ENCODE measurements around the gene SPAG7. TPM values are rescaled to one million over a fixed set of nuclear protein-coding genes. Genes with fewer than 3 reads are reported as not detected.

The SPAG7 gene
- polyA plus RNA-seq (2013, experiment 1 of 2), result 65.0 TPM
- polyA plus RNA-seq (2013, experiment 2 of 2), result 63.7 TPM

DNA sequence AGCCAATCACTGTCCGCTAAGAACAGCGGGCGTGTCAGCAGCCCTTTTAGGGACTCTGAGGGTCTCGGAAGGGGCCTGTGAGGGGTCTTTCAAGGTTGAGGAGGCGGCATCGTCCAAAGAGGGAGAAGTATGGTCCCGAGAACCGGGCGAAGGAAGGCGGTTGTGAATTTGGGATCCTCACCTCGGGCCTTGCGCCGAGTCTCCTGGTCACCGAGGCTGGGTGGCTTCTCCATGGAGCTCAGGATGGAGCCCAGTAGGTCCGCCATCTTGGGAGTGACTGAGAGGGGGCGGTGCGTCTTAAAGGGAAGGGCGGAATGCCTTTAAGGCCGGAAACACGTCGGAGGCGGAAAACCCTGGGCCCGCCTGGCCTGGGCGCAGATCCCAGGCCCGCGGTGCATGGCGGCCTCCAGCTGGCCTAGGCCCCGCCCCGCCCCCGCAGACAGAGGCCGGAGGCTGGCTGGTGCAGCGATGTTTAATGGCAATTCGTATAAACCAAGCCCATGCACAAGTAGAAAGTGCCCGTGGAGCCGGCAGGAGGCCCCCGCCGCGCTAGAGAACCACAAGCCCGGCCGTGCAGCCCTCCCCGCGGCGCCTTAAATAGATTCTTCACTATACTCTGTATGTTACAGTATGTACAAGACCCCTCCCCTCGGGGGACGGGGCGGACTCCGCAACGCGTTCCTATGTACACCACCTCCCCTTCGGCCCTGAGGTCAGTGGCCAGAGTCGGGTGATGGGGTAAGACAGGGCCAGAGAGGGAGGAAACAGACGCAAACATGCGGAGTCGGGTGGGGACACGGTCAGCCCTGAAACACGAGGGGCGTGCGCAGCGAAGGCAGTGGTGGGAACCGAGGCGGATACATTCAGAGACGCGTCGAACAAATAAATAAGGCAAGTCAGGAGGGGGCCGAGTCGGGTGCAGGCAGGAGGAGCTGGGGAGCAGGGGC is at the start of gene SPAG7:
TSS of gene SPAG7 (minus strand) at position 279 of the 947 bp plus-strand sequence. CDS start at position 266, 13 bp downstream.
- Histone ChIP-seq H2BK120ac (ENCODE audit: low read depth, low read length) (peak within 1 kb of the TSS; percentile 45), H3K79me1 (ENCODE audit: low read length) (peaks cover 10% of the 10 kb centered on the region), H4K8ac (ENCODE audit: low read depth, low read length) (no peak within 1 kb of the TSS), H2AK5ac (ENCODE audit: low read length) (peak within 1 kb of the TSS; percentile 68), H3K18ac (ENCODE audit: low read length) (peak within 1 kb of the TSS; percentile 94), H3K4me2 (ENCODE audit: low read length) (peak within 1 kb of the TSS; percentile 91), H4K5ac (ENCODE audit: low read length) (no peak within 1 kb of the TSS), H3K4ac (ENCODE audit: low read depth, low read length) (peak within 1 kb of the TSS; percentile 75), H3K27ac (ENCODE audit: low read depth, low read length) (peak within 1 kb of the TSS; percentile 97), H3K23ac (ENCODE audit: low read length) (peak within 1 kb of the TSS; percentile 81), H3K79me2 (ENCODE audit: control insufficient read depth, insufficient read depth, low read length) (peaks cover 6% of the 10 kb centered on the region), H3K9ac (ENCODE audit: low read length) (peak within 1 kb of the TSS; percentile 94), H2BK5ac (ENCODE audit: low read length) (peak within 1 kb of the TSS; percentile 96), H3K56ac (ENCODE audit: low read length) (peak within 1 kb of the TSS; percentile 99), H3K27me3 (ENCODE audit: insufficient read depth, low read length, poor library complexity) (no peaks in the 10 kb centered on the region), H3K4me3 (ENCODE audit: low read length) (peak within 1 kb of the TSS; percentile 83), H3K4me1 (ENCODE audit: control insufficient read depth, low read depth, low read length) (peaks cover 4% of the 10 kb centered on the region), H3K36me3 (ENCODE audit: control insufficient read depth, insufficient read depth, low read length) (no peaks in the 10 kb centered on the region), H2BK15ac (replicated peaks; ENCODE audit: low read depth) (no peak within 1 kb of the TSS)
- WGBS (ENCODE audit: extremely low coverage, insufficient coverage, low lambda C conversion rate), result no CpG with 5 or more reads among the region's 66 CpGs
- peak; percentile 97 for DNase-seq

GRCh38 chr17:5014357-5014756 is 46.7 kb upstream of the SPAG7 start:
- Histone ChIP-seq H3K4me3 (ENCODE audit: low read length) (no peak overlapping the region), H3K27me3 (ENCODE audit: insufficient read depth, low read length, poor library complexity) (no peaks in the 10 kb centered on the region), H2AK5ac (ENCODE audit: low read length) (no peak overlapping the region), H3K23ac (ENCODE audit: low read length) (no peak overlapping the region), H3K36me3 (ENCODE audit: control insufficient read depth, insufficient read depth, low read length) (peaks cover 5% of the 10 kb centered on the region), H3K18ac (ENCODE audit: low read length) (no peak overlapping the region), H2BK5ac (ENCODE audit: low read length) (no peak overlapping the region), H3K4ac (ENCODE audit: low read depth, low read length) (no peak overlapping the region), H3K56ac (ENCODE audit: low read length) (no peak overlapping the region), H3K27ac (ENCODE audit: low read depth, low read length) (no peak overlapping the region), H2BK120ac (ENCODE audit: low read depth, low read length) (no peak overlapping the region), H4K5ac (ENCODE audit: low read length) (no peak overlapping the region), H3K9ac (ENCODE audit: low read length) (no peak overlapping the region), H4K8ac (ENCODE audit: low read depth, low read length) (no peak overlapping the region), H3K79me1 (ENCODE audit: low read length) (no peaks in the 10 kb centered on the region), H3K4me2 (ENCODE audit: low read length) (no peak overlapping the region), H3K4me1 (ENCODE audit: control insufficient read depth, low read depth, low read length) (no peaks in the 10 kb centered on the region), H2BK15ac (replicated peaks; ENCODE audit: low read depth) (no peak overlapping the region), H3K79me2 (ENCODE audit: control insufficient read depth, insufficient read depth, low read length) (no peaks in the 10 kb centered on the region)
- DNase-seq, result no peak
- WGBS (ENCODE audit: extremely low coverage, insufficient coverage, low lambda C conversion rate), result no CpG with 5 or more reads among the region's 4 CpGs

DNA sequence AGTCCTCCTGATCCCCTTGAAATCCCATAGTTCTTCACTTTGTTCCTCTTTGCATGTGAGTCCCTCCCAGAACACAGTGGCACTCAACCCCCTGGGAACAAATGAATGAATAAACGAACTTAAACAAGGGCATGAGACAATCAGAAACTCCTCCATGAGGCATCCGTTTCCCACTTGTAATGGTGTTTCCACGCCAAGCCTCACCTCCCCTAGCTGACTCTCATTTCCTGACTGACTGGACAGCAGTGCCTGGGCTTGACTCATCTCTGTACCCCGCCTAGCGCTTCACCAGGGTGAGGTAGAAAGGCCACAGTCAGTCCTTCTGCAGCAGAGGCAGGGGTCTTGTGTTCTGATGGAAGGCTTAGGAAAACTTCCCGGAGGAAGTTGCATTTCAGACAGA is 44.3 kb upstream of the SPAG7 start:
- no peak for DNase-seq
- WGBS (ENCODE audit: extremely low coverage, insufficient coverage, low lambda C conversion rate), result no CpG with 5 or more reads among the region's 6 CpGs
- H3K36me3 ChIP-seq (ENCODE audit: control insufficient read depth, insufficient read depth, low read length), result peaks cover 17% of the 10 kb centered on the region

DNA sequence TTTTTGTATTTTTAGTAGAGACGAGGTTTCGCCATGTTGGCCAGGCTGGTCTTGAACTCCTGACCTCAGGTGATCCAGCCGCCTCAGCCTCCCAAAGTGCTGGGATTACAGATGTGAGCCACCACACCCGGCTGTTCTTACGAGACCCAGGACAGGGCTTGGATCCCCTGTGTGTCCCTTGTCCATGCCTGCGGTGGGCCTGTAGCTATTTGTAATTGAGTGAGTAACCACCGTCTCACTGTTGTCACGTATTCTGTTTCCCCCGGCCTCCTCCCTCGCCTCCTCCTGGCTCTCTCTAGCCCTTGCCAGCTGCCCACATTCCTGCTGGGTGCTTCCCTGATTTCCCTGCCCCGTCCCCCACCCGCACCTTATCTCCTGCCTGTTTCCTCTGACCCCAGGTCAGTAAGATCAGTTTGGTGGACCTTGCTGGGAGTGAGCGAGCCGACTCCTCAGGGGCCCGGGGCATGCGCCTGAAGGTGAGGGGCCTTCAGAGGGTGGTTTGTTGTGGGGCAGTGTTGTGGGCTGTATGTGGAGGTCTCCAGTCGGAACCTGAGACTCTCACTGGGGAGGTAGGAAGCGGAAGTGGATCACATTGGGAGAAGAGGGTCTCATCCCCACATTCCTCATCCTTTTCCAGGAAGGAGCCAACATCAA is 35.7 kb upstream of the SPAG7 start:
- H3K4me3 ChIP-seq (ENCODE audit: low read length), result no peak overlapping the region
- H3K79me1 ChIP-seq (ENCODE audit: low read length), result peaks cover 17% of the 10 kb centered on the region
- peaks cover 38% of the 10 kb centered on the region for H3K36me3 ChIP-seq (ENCODE audit: control insufficient read depth, insufficient read depth, low read length)
- no peak overlapping the region for H2BK5ac ChIP-seq (ENCODE audit: low read length)
- no peak overlapping the region for H3K9ac ChIP-seq (ENCODE audit: low read length)
- no peak for DNase-seq
- no peak overlapping the region for H4K5ac ChIP-seq (ENCODE audit: low read length)
- H2BK120ac ChIP-seq (ENCODE audit: low read depth, low read length), result no peak overlapping the region
- no peak overlapping the region for H4K8ac ChIP-seq (ENCODE audit: low read depth, low read length)
- no peak overlapping the region for H3K23ac ChIP-seq (ENCODE audit: low read length)
- no peak overlapping the region for H3K27ac ChIP-seq (ENCODE audit: low read depth, low read length)
- H3K56ac ChIP-seq (ENCODE audit: low read length), result no peak overlapping the region
- WGBS (ENCODE audit: extremely low coverage, insufficient coverage, low lambda C conversion rate), result no CpG with 5 or more reads among the region's 18 CpGs
- H3K4me1 ChIP-seq (ENCODE audit: control insufficient read depth, low read depth, low read length), result peaks cover 2% of the 10 kb centered on the region
- no peak overlapping the region for H3K4ac ChIP-seq (ENCODE audit: low read depth, low read length)
- H3K27me3 ChIP-seq (ENCODE audit: insufficient read depth, low read length, poor library complexity), result no peaks in the 10 kb centered on the region
- H3K4me2 ChIP-seq (ENCODE audit: low read length), result no peak overlapping the region
- no peak overlapping the region for H2AK5ac ChIP-seq (ENCODE audit: low read length)
- no peak overlapping the region for H2BK15ac ChIP-seq (replicated peaks; ENCODE audit: low read depth)
- H3K18ac ChIP-seq (ENCODE audit: low read length), result no peak overlapping the region
- peaks cover 19% of the 10 kb centered on the region for H3K79me2 ChIP-seq (ENCODE audit: control insufficient read depth, insufficient read depth, low read length)

More for the DNA sequence above, 44.3 kb upstream of the SPAG7 start:
- Histone ChIP-seq H3K56ac (ENCODE audit: low read length) (no peak overlapping the region), H2BK5ac (ENCODE audit: low read length) (no peak overlapping the region), H3K27me3 (ENCODE audit: insufficient read depth, low read length, poor library complexity) (no peaks in the 10 kb centered on the region), H3K18ac (ENCODE audit: low read length) (no peak overlapping the region), H4K5ac (ENCODE audit: low read length) (no peak overlapping the region), H2AK5ac (ENCODE audit: low read length) (no peak overlapping the region), H3K4me3 (ENCODE audit: low read length) (no peak overlapping the region), H3K79me1 (ENCODE audit: low read length) (no peaks in the 10 kb centered on the region), H2BK120ac (ENCODE audit: low read depth, low read length) (no peak overlapping the region), H3K4me2 (ENCODE audit: low read length) (no peak overlapping the region), H4K8ac (ENCODE audit: low read depth, low read length) (no peak overlapping the region), H3K79me2 (ENCODE audit: control insufficient read depth, insufficient read depth, low read length) (no peaks in the 10 kb centered on the region), H3K9ac (ENCODE audit: low read length) (no peak overlapping the region), H3K4ac (ENCODE audit: low read depth, low read length) (no peak overlapping the region), H3K27ac (ENCODE audit: low read depth, low read length) (no peak overlapping the region), H3K23ac (ENCODE audit: low read length) (no peak overlapping the region), H2BK15ac (replicated peaks; ENCODE audit: low read depth) (no peak overlapping the region), H3K4me1 (ENCODE audit: control insufficient read depth, low read depth, low read length) (no peaks in the 10 kb centered on the region)

GRCh38 chr17:5002121-5002788 is 34.6 kb upstream of the SPAG7 start:
- Histone ChIP-seq H3K79me1 (ENCODE audit: low read length) (peaks cover 17% of the 10 kb centered on the region), H3K27ac (ENCODE audit: low read depth, low read length) (no peak overlapping the region), H3K56ac (ENCODE audit: low read length) (no peak overlapping the region), H3K9ac (ENCODE audit: low read length) (no peak overlapping the region), H3K18ac (ENCODE audit: low read length) (no peak overlapping the region), H3K23ac (ENCODE audit: low read length) (no peak overlapping the region), H2BK5ac (ENCODE audit: low read length) (no peak overlapping the region), H3K36me3 (ENCODE audit: control insufficient read depth, insufficient read depth, low read length) (peaks cover 31% of the 10 kb centered on the region), H2BK120ac (ENCODE audit: low read depth, low read length) (no peak overlapping the region), H2BK15ac (replicated peaks; ENCODE audit: low read depth) (no peak overlapping the region), H2AK5ac (ENCODE audit: low read length) (no peak overlapping the region), H3K4me1 (ENCODE audit: control insufficient read depth, low read depth, low read length) (peaks cover 2% of the 10 kb centered on the region), H4K5ac (ENCODE audit: low read length) (no peak overlapping the region), H3K27me3 (ENCODE audit: insufficient read depth, low read length, poor library complexity) (no peaks in the 10 kb centered on the region), H4K8ac (ENCODE audit: low read depth, low read length) (no peak overlapping the region), H3K4me3 (ENCODE audit: low read length) (no peak overlapping the region), H3K4ac (ENCODE audit: low read depth, low read length) (no peak overlapping the region), H3K4me2 (ENCODE audit: low read length) (no peak overlapping the region), H3K79me2 (ENCODE audit: control insufficient read depth, insufficient read depth, low read length) (peaks cover 21% of the 10 kb centered on the region)
- WGBS (ENCODE audit: extremely low coverage, insufficient coverage, low lambda C conversion rate), result no CpG with 5 or more reads among the region's 20 CpGs
- no peak for DNase-seq
